ENCODE measurements around the gene KMT2E.
A peak's percentile ranks its signal among the peaks of the same experiment; 100 is the strongest.

The KMT2E gene

DNA sequence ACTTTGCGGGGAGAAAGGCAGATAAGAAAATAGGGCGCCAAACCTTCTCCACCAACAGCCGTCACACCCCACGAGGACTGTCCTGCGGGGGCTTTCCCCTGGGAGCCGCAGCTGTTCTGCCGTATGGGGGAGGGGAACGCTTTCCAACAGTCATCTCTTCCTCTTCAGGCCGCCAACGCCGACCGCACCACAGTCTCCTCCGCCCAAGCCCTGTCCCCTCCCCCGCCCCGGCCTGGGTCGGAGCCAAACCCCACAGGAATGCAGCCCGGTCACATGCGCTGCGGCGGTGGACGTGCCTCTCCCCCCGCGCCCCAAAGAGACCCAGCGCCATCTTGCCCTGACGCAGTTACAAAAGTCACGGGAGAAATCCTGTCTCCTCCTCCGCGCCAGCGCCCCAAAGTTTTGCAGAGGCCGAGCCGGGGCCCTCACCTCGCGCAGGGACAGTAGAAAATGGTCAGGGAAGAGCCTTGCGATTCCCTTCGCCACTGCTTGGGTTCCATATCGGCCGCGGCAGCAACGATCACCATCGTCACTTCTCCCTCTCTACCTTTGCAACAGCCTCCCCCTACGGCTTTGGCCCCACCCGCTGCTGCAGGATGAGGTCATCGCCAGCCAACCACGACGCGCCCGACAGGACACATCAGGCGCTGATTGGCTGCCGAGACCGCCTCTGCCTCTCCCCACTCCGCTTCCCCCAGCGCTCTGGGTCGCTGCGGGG, 1.3 kb upstream of the KMT2E start (continued):
- peak; percentile 91 for TF ChIP-seq ZNF629 (tag by site-specific recombination; IDR thresholded peaks at IDR 0.05)
- TF ChIP-seq, protein P1, sequence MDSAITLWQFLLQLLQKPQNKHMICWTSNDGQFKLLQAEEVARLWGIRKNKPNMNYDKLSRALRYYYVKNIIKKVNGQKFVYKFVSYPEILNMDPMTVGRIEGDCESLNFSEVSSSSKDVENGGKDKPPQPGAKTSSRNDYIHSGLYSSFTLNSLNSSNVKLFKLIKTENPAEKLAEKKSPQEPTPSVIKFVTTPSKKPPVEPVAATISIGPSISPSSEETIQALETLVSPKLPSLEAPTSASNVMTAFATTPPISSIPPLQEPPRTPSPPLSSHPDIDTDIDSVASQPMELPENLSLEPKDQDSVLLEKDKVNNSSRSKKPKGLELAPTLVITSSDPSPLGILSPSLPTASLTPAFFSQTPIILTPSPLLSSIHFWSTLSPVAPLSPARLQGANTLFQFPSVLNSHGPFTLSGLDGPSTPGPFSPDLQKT (IDR thresholded peaks at IDR 0.05; ENCODE audit: borderline replicate concordance, low read depth, low read length), result no peak
- TF ChIP-seq ZSCAN30 (tag by site-specific recombination; IDR thresholded peaks at IDR 0.05), result peak; percentile 95
- TF ChIP-seq ZNF530 (tag by site-specific recombination; IDR thresholded peaks at IDR 0.05; ENCODE audit: low read depth), result no peak
- TF ChIP-seq ZNF140 (tag by site-specific recombination; IDR thresholded peaks at IDR 0.05), result no peak
- peak; percentile 43; the same call in 1 of the 2 replicates for TF ChIP-seq ZSCAN16 (tag by site-specific recombination; IDR thresholded peaks at IDR 0.05)
- TF ChIP-seq ZNF776 (tag by site-specific recombination; IDR thresholded peaks at IDR 0.05; ENCODE audit: borderline replicate concordance), result no peak
- TF ChIP-seq GLI2 (tag by site-specific recombination; IDR thresholded peaks at IDR 0.05; ENCODE audit: borderline replicate concordance, low read depth), result no peak
- TF ChIP-seq, protein P2, sequence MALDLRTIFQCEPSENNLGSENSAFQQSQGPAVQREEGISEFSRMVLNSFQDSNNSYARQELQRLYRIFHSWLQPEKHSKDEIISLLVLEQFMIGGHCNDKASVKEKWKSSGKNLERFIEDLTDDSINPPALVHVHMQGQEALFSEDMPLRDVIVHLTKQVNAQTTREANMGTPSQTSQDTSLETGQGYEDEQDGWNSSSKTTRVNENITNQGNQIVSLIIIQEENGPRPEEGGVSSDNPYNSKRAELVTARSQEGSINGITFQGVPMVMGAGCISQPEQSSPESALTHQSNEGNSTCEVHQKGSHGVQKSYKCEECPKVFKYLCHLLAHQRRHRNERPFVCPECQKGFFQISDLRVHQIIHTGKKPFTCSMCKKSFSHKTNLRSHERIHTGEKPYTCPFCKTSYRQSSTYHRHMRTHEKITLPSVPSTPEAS (tag by site-specific recombination; IDR thresholded peaks at IDR 0.05), result peak; percentile 27; the same call in 1 of the 2 replicates
- TF ChIP-seq ZNF239 (tag by site-specific recombination; IDR thresholded peaks at IDR 0.05), result no peak
- no peak for TF ChIP-seq ZNF404 (tag by site-specific recombination; IDR thresholded peaks at IDR 0.05)
- TF ChIP-seq ZNF585B (tag by site-specific recombination; IDR thresholded peaks at IDR 0.05), result no peak
- TF ChIP-seq ZNF202 (tag by site-specific recombination; IDR thresholded peaks at IDR 0.05; ENCODE audit: borderline replicate concordance), result no peak
- TF ChIP-seq ZNF16 (tag by site-specific recombination; IDR thresholded peaks at IDR 0.05; ENCODE audit: low read depth), result peak; percentile 25; the same call in 1 of the 2 replicates
- TF ChIP-seq, protein P3, sequence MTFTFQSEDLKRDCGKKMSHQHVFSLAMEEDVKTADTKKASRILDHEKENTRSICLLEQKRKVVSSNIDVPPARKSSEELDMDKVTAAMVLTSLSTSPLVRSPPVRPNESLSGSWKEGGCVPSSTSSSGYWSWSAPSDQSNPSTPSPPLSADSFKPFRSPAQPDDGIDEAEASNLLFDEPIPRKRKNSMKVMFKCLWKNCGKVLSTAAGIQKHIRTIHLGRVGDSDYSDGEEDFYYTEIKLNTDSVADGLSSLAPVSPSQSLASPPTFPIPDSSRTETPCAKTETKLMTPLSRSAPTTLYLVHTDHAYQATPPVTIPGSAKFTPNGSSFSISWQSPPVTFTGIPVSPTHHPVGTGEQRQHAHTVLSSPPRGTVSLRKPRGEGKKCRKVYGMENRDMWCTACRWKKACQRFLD (tag by site-specific recombination; IDR thresholded peaks at IDR 0.05), result no peak
- TF ChIP-seq ZNF677 (tag by site-specific recombination; IDR thresholded peaks at IDR 0.05), result no peak
- peak; percentile 94 for TF ChIP-seq KLF1 (tag by site-specific recombination; IDR thresholded peaks at IDR 0.05)
- no peak for TF ChIP-seq ZNF223 (tag by site-specific recombination; IDR thresholded peaks at IDR 0.05)
- TF ChIP-seq, protein P4, sequence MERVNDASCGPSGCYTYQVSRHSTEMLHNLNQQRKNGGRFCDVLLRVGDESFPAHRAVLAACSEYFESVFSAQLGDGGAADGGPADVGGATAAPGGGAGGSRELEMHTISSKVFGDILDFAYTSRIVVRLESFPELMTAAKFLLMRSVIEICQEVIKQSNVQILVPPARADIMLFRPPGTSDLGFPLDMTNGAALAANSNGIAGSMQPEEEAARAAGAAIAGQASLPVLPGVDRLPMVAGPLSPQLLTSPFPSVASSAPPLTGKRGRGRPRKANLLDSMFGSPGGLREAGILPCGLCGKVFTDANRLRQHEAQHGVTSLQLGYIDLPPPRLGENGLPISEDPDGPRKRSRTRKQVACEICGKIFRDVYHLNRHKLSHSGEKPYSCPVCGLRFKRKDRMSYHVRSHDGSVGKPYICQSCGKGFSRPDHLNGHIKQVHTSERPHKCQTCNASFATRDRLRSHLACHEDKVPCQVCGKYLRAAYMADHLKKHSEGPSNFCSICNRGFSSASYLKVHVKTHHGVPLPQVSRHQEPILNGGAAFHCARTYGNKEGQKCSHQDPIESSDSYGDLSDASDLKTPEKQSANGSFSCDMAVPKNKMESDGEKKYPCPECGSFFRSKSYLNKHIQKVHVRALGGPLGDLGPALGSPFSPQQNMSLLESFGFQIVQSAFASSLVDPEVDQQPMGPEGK (tag by site-specific recombination; IDR thresholded peaks at IDR 0.05), result peak; percentile 98
- TF ChIP-seq ZNF561 (tag by site-specific recombination; IDR thresholded peaks at IDR 0.05; ENCODE audit: borderline replicate concordance), result peak; percentile 77
- TF ChIP-seq ZNF701 (tag by site-specific recombination; IDR thresholded peaks at IDR 0.05), result no peak
- no peak for TF ChIP-seq ZNF514 (tag by site-specific recombination; IDR thresholded peaks at IDR 0.05)
- TF ChIP-seq ZNF335 (tag by site-specific recombination; conservative IDR thresholded peaks at IDR 0.05), result peak; percentile 58
- TF ChIP-seq ZNF654 (tag by site-specific recombination; IDR thresholded peaks at IDR 0.05; ENCODE audit: low read depth), result no peak

Measured in HEK293 (cell line).